Hepatocyte (in vitro differentiated cells): ENCODE measurements around the gene ATP5PB.

Source experiments
- EZH2 ChIP-seq: fragments of 200-600 bp; sonication (generic); IDR thresholded peaks from 2 replicates; pipeline ENCODE4 v1.6.1; 2016; ENCODE audit warnings: antibody characterized with exemption, mild to moderate bottlenecking, borderline replicate concordance
- TF ChIP-seq, protein P1 (sequence below): fragments of 200-600 bp; sonication (generic); IDR thresholded peaks from 2 replicates; pipeline ENCODE4 v1.5.1; 2016; ENCODE audit warnings: antibody characterized with exemption, mild to moderate bottlenecking; ENCODE audit not compliant: poor library complexity

DNA sequence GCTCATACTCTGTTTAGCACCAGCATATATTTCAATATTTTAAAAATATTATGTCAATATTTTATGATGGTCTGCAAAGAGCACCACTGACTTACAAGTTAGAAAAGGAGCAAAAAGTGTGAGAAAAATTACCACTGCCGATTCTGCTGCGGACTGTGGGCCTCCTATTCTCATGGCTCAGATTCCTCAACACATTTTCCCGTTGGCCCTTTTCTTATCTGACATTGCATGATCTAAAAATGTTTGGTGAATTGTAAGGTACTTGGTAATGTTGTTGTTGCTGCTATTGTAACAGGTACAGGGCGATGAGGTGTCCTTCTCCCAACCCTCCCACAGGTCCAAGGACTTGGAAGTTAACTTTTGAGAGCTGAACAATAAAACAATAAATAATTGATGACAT lies 25.3 kb downstream of the ATP5PB start:
- TF ChIP-seq, protein P1, sequence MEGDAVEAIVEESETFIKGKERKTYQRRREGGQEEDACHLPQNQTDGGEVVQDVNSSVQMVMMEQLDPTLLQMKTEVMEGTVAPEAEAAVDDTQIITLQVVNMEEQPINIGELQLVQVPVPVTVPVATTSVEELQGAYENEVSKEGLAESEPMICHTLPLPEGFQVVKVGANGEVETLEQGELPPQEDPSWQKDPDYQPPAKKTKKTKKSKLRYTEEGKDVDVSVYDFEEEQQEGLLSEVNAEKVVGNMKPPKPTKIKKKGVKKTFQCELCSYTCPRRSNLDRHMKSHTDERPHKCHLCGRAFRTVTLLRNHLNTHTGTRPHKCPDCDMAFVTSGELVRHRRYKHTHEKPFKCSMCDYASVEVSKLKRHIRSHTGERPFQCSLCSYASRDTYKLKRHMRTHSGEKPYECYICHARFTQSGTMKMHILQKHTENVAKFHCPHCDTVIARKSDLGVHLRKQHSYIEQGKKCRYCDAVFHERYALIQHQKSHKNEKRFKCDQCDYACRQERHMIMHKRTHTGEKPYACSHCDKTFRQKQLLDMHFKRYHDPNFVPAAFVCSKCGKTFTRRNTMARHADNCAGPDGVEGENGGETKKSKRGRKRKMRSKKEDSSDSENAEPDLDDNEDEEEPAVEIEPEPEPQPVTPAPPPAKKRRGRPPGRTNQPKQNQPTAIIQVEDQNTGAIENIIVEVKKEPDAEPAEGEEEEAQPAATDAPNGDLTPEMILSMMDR, result no peak
- TF ChIP-seq EZH2, result no peak
